Right atrium auricular region (tissue), 2 donors: ENCODE data around the gene DIAPH1. TPM values are rescaled to one million over a fixed set of nuclear protein-coding genes. Genes with fewer than 3 reads are reported as not detected.

Source experiments
- DNase-seq: peaks from one replicate; pipeline ENCODE4 v3.0.0-alpha.2; 2019; ENCODE audit warnings: low spot score
- H3K27ac ChIP-seq, 2 donors: fragments of 200-600 bp; sonication (generic); 1 replicate in 1 of 2; 2 replicates in 1 of 2; pipeline ENCODE4 v1.5.1; 2016 to 2019
- H3K27me3 ChIP-seq, 2 donors: fragments of 200-600 bp; sonication (generic); one replicate each; pipeline versions ENCODE4 v1.5.1 to v1.6.0; 2017 to 2019
- H3K36me3 ChIP-seq: fragments of 200-600 bp; sonication (generic); one replicate; pipeline ENCODE4 v1.5.1; 2016
- H3K4me1 ChIP-seq, 2 donors: fragments of 200-600 bp; sonication (generic); one replicate each; pipeline versions ENCODE4 v1.5.1 to v1.6.0; 2017 to 2019
- H3K4me3 ChIP-seq, 2 donors: fragments of 200-600 bp; sonication (generic); 1 replicate in 1 of 2; 2 replicates in 1 of 2; pipeline ENCODE4 v1.5.1; 2017 to 2019; ENCODE audit warnings: mild to moderate bottlenecking in 1 of 2, moderate library complexity in 1 of 2
- H3K9me3 ChIP-seq, 2 donors: fragments of 200-600 bp; sonication (generic); one replicate each; pipeline ENCODE4 v1.5.1; 2019
- CTCF ChIP-seq, 2 donors: fragments of 200-600 bp; sonication (generic); IDR thresholded peaks; one replicate each; pipeline ENCODE4 v1.5.1; 2019; ENCODE audit warnings: antibody characterized with exemption in 2 of 2
- total RNA-seq, 2 donors: library from RNA; depleted of rRNA; stranded (reverse); fragments of >200 nt; gene quantifications; one replicate each; pipeline ENCODE4 v1.1.0, GENCODE V29; 2016

DIAPH1 gene
- total RNA-seq, 2 donors from 2014 or later = 18.7 to 82.7 TPM

- Histone ChIP-seq H3K27me3 (no peaks in the 10 kb centered on the region), H3K4me1 (no peaks in the 10 kb centered on the region), H3K9me3 (no peaks in the 10 kb centered on the region), H3K27ac (no peak overlapping the region), H3K4me3 (no peak overlapping the region), H3K36me3 (peaks cover 68% of the 10 kb centered on the region)
- no peak for DNase-seq
- TF ChIP-seq CTCF (IDR thresholded peaks at IDR 0.05) = no peak
These were observed 9.5 kb upstream of the DIAPH1 start for GRCh38 chr5:141628175-141628788.

- no peaks in the 10 kb centered on the region for H3K27me3 ChIP-seq
- H3K36me3 ChIP-seq = peaks cover 76% of the 10 kb centered on the region
- no peak overlapping the region for H3K27ac ChIP-seq
- TF ChIP-seq CTCF (IDR thresholded peaks at IDR 0.05) = no peak
- H3K9me3 ChIP-seq = no peaks in the 10 kb centered on the region
- H3K4me3 ChIP-seq = no peak overlapping the region
- no peak for DNase-seq
- H3K4me1 ChIP-seq = peaks cover 0 to 6% of the 10 kb centered on the region in 2 donors
These were observed 4.8 kb upstream of the DIAPH1 start for GRCh38 chr5:141623611-141624010.

GRCh38 chr5:141623186-141623585 lies 4.4 kb upstream of the DIAPH1 start:
- Histone ChIP-seq H3K36me3 (peaks cover 72% of the 10 kb centered on the region), H3K4me3 (no peak overlapping the region), H3K9me3 (no peaks in the 10 kb centered on the region), H3K4me1 (peaks cover 0 to 6% of the 10 kb centered on the region in 2 donors), H3K27ac (no peak overlapping the region), H3K27me3 (no peaks in the 10 kb centered on the region)
- no peak for TF ChIP-seq CTCF (IDR thresholded peaks at IDR 0.05)
- no peak for DNase-seq

- no peak for DNase-seq
- no peaks in the 10 kb centered on the region for H3K9me3 ChIP-seq
- H3K36me3 ChIP-seq = peaks cover 29% of the 10 kb centered on the region
- H3K27ac ChIP-seq = peak overlapping the region; percentile 95 to 97
- H3K4me3 ChIP-seq = peak overlapping the region; percentile 87 to 90
- H3K27me3 ChIP-seq = no peaks in the 10 kb centered on the region
- no peak for TF ChIP-seq CTCF (IDR thresholded peaks at IDR 0.05)
- H3K4me1 ChIP-seq = peaks cover 0 to 32% of the 10 kb centered on the region in 2 donors
These were observed 583 bp downstream of the DIAPH1 start for GRCh38 chr5:141618030-141618803.

GRCh38 chr5:141617682-141618029 lies 1.1 kb downstream of the DIAPH1 start:
- H3K4me1 ChIP-seq = peaks cover 0 to 37% of the 10 kb centered on the region in 2 donors
- no peaks in the 10 kb centered on the region for H3K9me3 ChIP-seq
- H3K27ac ChIP-seq = peak overlapping the region; percentile 95 to 97
- TF ChIP-seq CTCF (IDR thresholded peaks at IDR 0.05) = no peak
- H3K4me3 ChIP-seq = peak overlapping the region; percentile 87 to 90
- H3K36me3 ChIP-seq = peaks cover 24% of the 10 kb centered on the region
- DNase-seq = no peak
- H3K27me3 ChIP-seq = no peaks in the 10 kb centered on the region
